ENCODE measurements around the gene NR2F1-AS1. TPM values are rescaled to one million over a fixed set of nuclear protein-coding genes. Genes with fewer than 3 reads are reported as not detected.

NR2F1-AS1 gene
- total and polyA plus RNA-seq, 2 experiments from 2014 or later = 8.3 to 36.0 TPM

DNA sequence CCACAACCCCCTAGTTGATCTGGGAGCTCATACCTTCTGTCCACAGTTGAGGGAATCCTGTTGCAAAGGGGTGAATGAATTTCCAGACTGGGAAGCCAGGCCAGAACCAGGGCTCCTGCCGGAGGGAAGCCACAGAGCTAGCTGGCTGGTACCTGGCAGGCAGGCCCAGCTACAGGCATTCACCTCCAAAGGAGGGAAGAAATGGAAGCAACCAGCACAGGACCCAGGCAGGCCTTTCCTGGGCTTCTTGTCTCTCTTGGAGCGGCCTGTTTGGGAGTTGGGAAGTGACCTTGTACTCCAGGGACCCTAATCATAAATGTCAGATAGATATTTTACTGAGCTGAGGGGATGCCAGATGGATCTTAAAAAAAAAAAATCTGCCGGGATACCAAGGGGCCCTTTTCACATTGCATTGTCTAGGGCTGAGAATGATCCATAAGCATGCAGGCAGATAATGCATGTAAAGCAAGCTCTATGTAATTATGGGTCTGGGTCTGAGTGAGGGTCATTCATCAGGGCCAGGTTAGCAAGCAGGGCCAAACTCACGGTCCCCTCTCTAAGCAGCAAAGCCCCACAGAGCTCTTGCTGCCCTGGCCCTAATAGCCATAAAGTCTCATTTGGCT, 10.4 kb upstream of the NR2F1-AS1 start:
- peaks cover 12% of the 10 kb centered on the region; the same call in 1 of the 2 replicates for H3K4me1 ChIP-seq (ENCODE audit: insufficient read depth)
- no peak for TF ChIP-seq EZH2 (IDR thresholded peaks at IDR 0.05; ENCODE audit: insufficient read depth, poor library complexity, severe bottlenecking)
- TF ChIP-seq EZH2phosphoT487 (IDR thresholded peaks at IDR 0.05; ENCODE audit: insufficient read depth, low read depth) = no peak
- no peaks in the 10 kb centered on the region for H3K9me3 ChIP-seq (ENCODE audit: low read depth)
- no peak overlapping the region for H3K4me2 ChIP-seq (ENCODE audit: unreplicated experiment)
- in situ Hi-C loops (cut with MboI) = loop anchor here (25.0 kb wide), 1 partner anchor 1279 kb away; no protein-coding TSS in a partner anchor
- peaks cover 11% of the 10 kb centered on the region for H3K36me3 ChIP-seq (ENCODE audit: low read depth)
- no peaks in the 10 kb centered on the region for H3F3A ChIP-seq (ENCODE audit: insufficient read depth)
- H2AFZ ChIP-seq = no peak overlapping the region
- DNase-seq = no peak
- no peak overlapping the region for H3K9ac ChIP-seq
- H3K9me2 ChIP-seq (ENCODE audit: insufficient read depth) = no peaks in the 10 kb centered on the region
- H3K27ac ChIP-seq = no peak overlapping the region
- no peak overlapping the region for H3K4me3 ChIP-seq
- no peaks in the 10 kb centered on the region for H3K27me3 ChIP-seq (replicated peaks; ENCODE audit: insufficient read depth)
- H3K79me2 ChIP-seq (ENCODE audit: insufficient read depth) = peaks cover 49% of the 10 kb centered on the region
- no peaks in the 10 kb centered on the region for H4K20me1 ChIP-seq (ENCODE audit: insufficient read depth)
- 88 to 89% methylated on average over 4 of the region's 4 CpGs for WGBS, 2 experiments (ENCODE audit: low coverage in 1 of 2, low lambda C conversion rate in 2 of 2, missing lambda C conversion rate in 2 of 2)

DNA sequence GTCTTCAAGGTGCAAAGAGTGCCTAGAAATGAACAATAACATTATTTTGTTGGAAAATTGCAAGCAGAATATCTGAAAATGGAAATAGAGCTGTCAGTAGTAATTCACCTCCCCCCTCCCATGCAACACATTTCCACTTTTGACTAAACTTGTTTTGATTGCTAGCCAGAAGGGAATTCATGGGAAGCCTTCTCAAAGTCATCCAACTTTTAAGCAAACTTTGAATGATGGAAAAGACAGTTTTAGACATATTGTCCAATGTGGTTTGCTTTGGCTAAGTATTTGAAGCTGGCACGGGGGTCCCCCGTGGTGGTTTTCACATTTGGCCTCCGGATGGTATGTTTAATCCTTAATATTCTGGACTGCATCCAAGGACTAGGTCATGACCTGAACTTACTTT, 9.5 kb upstream of the NR2F1-AS1 start:
- 77 to 79% methylated on average over 3 of the region's 3 CpGs for WGBS, 2 experiments (ENCODE audit: low coverage in 1 of 2, low lambda C conversion rate in 2 of 2, missing lambda C conversion rate in 2 of 2)
- Histone ChIP-seq H3K27me3 (replicated peaks; ENCODE audit: insufficient read depth) (no peaks in the 10 kb centered on the region), H3K9me2 (ENCODE audit: insufficient read depth) (no peaks in the 10 kb centered on the region), H3K4me1 (ENCODE audit: insufficient read depth) (peaks cover 18% of the 10 kb centered on the region; the same call in 1 of the 2 replicates), H2AFZ (no peak overlapping the region), H3K4me3 (no peak overlapping the region), H3K4me2 (ENCODE audit: unreplicated experiment) (no peak overlapping the region), H3K9ac (no peak overlapping the region), H4K20me1 (ENCODE audit: insufficient read depth) (no peaks in the 10 kb centered on the region), H3K27ac (no peak overlapping the region), H3K79me2 (ENCODE audit: insufficient read depth) (peaks cover 58% of the 10 kb centered on the region), H3K9me3 (ENCODE audit: low read depth) (no peaks in the 10 kb centered on the region), H3F3A (ENCODE audit: insufficient read depth) (no peaks in the 10 kb centered on the region), H3K36me3 (ENCODE audit: low read depth) (peaks cover 11% of the 10 kb centered on the region)
- no peak for DNase-seq
- in situ Hi-C loops (cut with MboI) = loop anchor here (25.0 kb wide), 1 partner anchor 1278 kb away; no protein-coding TSS in a partner anchor
- TF ChIP-seq EZH2 (IDR thresholded peaks at IDR 0.05; ENCODE audit: insufficient read depth, poor library complexity, severe bottlenecking) = no peak
- no peak for TF ChIP-seq EZH2phosphoT487 (IDR thresholded peaks at IDR 0.05; ENCODE audit: insufficient read depth, low read depth)

DNA sequence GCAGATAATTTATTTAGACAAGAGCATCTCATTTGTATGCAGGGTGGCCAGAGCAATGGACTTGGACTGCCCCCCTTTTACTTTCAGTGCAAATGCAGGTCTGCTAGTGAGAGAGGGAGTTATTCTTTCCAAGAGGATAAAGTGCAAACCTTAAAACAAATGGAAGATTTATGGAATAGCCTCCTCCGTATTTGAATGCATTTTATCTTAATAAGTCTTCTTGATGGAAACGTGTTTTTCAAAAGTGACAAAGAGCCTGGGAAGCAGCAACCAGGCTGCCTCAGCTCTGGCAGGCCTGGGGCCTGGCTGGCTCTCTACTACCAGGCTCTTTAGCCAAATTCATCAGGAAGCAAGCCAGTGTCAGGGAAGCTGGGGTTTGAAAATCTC, 8.8 kb upstream of the NR2F1-AS1 start:
- Histone ChIP-seq H3K4me3 (no peak overlapping the region), H2AFZ (no peak overlapping the region), H3K4me2 (ENCODE audit: unreplicated experiment) (no peak overlapping the region), H4K20me1 (ENCODE audit: insufficient read depth) (no peaks in the 10 kb centered on the region), H3K4me1 (ENCODE audit: insufficient read depth) (peaks cover 18% of the 10 kb centered on the region; the same call in 1 of the 2 replicates), H3K9me2 (ENCODE audit: insufficient read depth) (no peaks in the 10 kb centered on the region), H3K27me3 (replicated peaks; ENCODE audit: insufficient read depth) (no peaks in the 10 kb centered on the region), H3K27ac (no peak overlapping the region), H3K36me3 (ENCODE audit: low read depth) (peaks cover 11% of the 10 kb centered on the region), H3K9me3 (ENCODE audit: low read depth) (no peaks in the 10 kb centered on the region), H3K79me2 (ENCODE audit: insufficient read depth) (peaks cover 62% of the 10 kb centered on the region), H3K9ac (no peak overlapping the region), H3F3A (ENCODE audit: insufficient read depth) (no peaks in the 10 kb centered on the region)
- 74 to 80% methylated on average over 2 of the region's 2 CpGs for WGBS, 2 experiments (ENCODE audit: low coverage in 1 of 2, low lambda C conversion rate in 2 of 2, missing lambda C conversion rate in 2 of 2)
- in situ Hi-C loops (cut with MboI) = loop anchor here (10.0 to 25.0 kb wide), 2 partner anchors 325 to 1278 kb away; no protein-coding TSS in a partner anchor
- DNase-seq = no peak
- TF ChIP-seq EZH2phosphoT487 (IDR thresholded peaks at IDR 0.05; ENCODE audit: insufficient read depth, low read depth) (no peak), EZH2 (IDR thresholded peaks at IDR 0.05; ENCODE audit: insufficient read depth, poor library complexity, severe bottlenecking) (no peak)

DNA sequence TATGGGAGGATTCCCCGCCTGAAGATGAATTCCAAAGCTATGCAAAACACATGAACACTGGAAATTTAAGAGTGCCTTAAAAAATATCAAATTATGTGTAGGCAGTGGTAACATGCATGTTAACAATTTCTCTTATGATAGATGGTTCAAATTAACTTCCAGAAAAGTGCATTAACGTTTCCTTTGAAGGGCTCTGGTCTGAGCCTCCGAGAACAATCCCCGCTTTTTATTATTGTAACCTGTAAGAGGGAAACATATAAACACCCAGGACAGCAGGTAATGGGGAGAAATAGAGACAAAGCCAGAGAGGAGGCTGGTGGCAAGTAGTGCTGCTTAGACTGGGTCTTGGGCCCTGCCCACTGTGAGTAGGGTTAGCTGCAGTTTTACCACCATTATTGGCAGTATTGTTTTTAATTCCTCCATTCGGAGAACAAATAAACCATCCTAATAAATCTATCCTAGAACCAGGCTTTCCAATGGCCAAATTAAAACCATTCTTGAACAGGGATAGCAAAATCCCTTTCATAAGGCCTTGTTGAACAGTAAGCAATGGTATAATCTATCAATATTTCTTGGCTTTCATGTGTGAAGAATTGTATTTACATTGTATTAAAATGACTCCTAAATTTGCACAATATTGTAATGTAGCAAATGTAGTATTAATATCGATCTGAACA, 8.3 kb upstream of the NR2F1-AS1 start:
- Histone ChIP-seq H3K27me3 (replicated peaks; ENCODE audit: insufficient read depth) (no peaks in the 10 kb centered on the region), H3K9ac (no peak overlapping the region), H3K36me3 (ENCODE audit: low read depth) (peaks cover 7% of the 10 kb centered on the region), H3F3A (ENCODE audit: insufficient read depth) (no peaks in the 10 kb centered on the region), H3K79me2 (ENCODE audit: insufficient read depth) (peaks cover 62% of the 10 kb centered on the region), H2AFZ (no peak overlapping the region), H3K4me2 (ENCODE audit: unreplicated experiment) (no peak overlapping the region), H4K20me1 (ENCODE audit: insufficient read depth) (no peaks in the 10 kb centered on the region), H3K4me3 (no peak overlapping the region), H3K4me1 (ENCODE audit: insufficient read depth) (peaks cover 18% of the 10 kb centered on the region; the same call in 1 of the 2 replicates), H3K27ac (no peak overlapping the region), H3K9me2 (ENCODE audit: insufficient read depth) (no peaks in the 10 kb centered on the region), H3K9me3 (ENCODE audit: low read depth) (no peaks in the 10 kb centered on the region)
- DNase-seq = no peak
- TF ChIP-seq EZH2phosphoT487 (IDR thresholded peaks at IDR 0.05; ENCODE audit: insufficient read depth, low read depth) = no peak
- TF ChIP-seq EZH2 (IDR thresholded peaks at IDR 0.05; ENCODE audit: insufficient read depth, poor library complexity, severe bottlenecking) = no peak
- WGBS, 2 experiments (ENCODE audit: low coverage in 1 of 2, low lambda C conversion rate in 2 of 2, missing lambda C conversion rate in 2 of 2) = 94% methylated on average over 6 of the region's 6 CpGs
- in situ Hi-C loops (cut with MboI) = loop anchor here (10.0 to 25.0 kb wide), 2 partner anchors 326 to 1277 kb away; no protein-coding TSS in a partner anchor
